HG02571 (cell line): ENCODE measurements around the gene SMARCB1.
"Not testable (repeated sequence)": the region's sequence is repeated elsewhere in the genome, so short reads cannot be mapped to it uniquely, and the experiment has no call there.

ENCODE experiments used
- ATAC-seq: cut with Tn5 transposase; IDR thresholded peaks from one replicate; pipeline ENCODE4 v1.9.1; 2021; ENCODE audit warnings: mild to moderate bottlenecking, moderate library complexity; ENCODE audit not compliant: unreplicated experiment

SMARCB1 gene

GRCh38 chr22:23841736-23842445 is 55.1 kb downstream of the SMARCB1 start:
- ATAC-seq, result no peak

- no peak for ATAC-seq
These were observed 55.8 kb downstream of the SMARCB1 start for GRCh38 chr22:23842599-23842998.

- ATAC-seq, result no peak
These were observed 58.0 kb downstream of the SMARCB1 start for GRCh38 chr22:23844739-23845202.

GRCh38 chr22:23845265-23846080 is 58.7 kb downstream of the SMARCB1 start:
- ATAC-seq, result no peak

GRCh38 chr22:23846081-23846469 is 59.3 kb downstream of the SMARCB1 start:
- no peak for ATAC-seq

GRCh38 chr22:23847310-23847920 is 60.6 kb downstream of the SMARCB1 start:
- ATAC-seq, result no peak

- ATAC-seq, result no peak
These were observed 61.5 kb downstream of the SMARCB1 start for GRCh38 chr22:23847991-23848864.

- no peak for ATAC-seq
These were observed 62.5 kb downstream of the SMARCB1 start for GRCh38 chr22:23849009-23850006.

- ATAC-seq, result no peak
These were observed 63.4 kb downstream of the SMARCB1 start for GRCh38 chr22:23850136-23850611.

- peak; percentile 36 for ATAC-seq
These were observed 70.2 kb downstream of the SMARCB1 start for GRCh38 chr22:23856721-23857605.

- ATAC-seq, result peak; percentile 84
These were observed 71.1 kb downstream of the SMARCB1 start, which contains the start of gene SLC2A11 for GRCh38 chr22:23857606-23858483. TSS of gene SLC2A11 (plus strand) at chr22:23857875. CDS start at chr22:23858000, 125 bp downstream.

GRCh38 chr22:23858484-23858815 is 71.7 kb downstream of the SMARCB1 start:
- no peak for ATAC-seq

GRCh38 chr22:23859201-23859600 is 72.4 kb downstream of the SMARCB1 start:
- no peak for ATAC-seq

- not testable (repeated sequence) for ATAC-seq
These were observed 73.4 kb downstream of the SMARCB1 start for GRCh38 chr22:23860187-23860586.

GRCh38 chr22:23862103-23862502 is 75.3 kb downstream of the SMARCB1 start:
- no peak for ATAC-seq

GRCh38 chr22:23864499-23865154 is 77.9 kb downstream of the SMARCB1 start:
- not testable (repeated sequence) for ATAC-seq

GRCh38 chr22:23868580-23868979 is 81.8 kb downstream of the SMARCB1 start:
- ATAC-seq, result no peak
